Ovary (tissue), 9 donors: ENCODE data around the gene GLI3. TPM values are rescaled to one million over a fixed set of nuclear protein-coding genes. Genes with fewer than 3 reads are reported as not detected.

Experiments
- DNase-seq, 5 donors: peaks; one replicate each; pipeline ENCODE4 v3.0.0-alpha.2; 2019 to 2020
- H3K27ac ChIP-seq, 2 donors: fragments of 200-600 bp; one replicate each; pipeline versions ENCODE4 v1.5.1 to v1.8.0; 2019 to 2022
- H3K27me3 ChIP-seq: fragments of 200-600 bp; one replicate; pipeline ENCODE4 v1.8.0; 2022
- H3K36me3 ChIP-seq: fragments of 200-600 bp; sonication (generic); one replicate; pipeline ENCODE4 v1.5.1; 2019
- H3K4me1 ChIP-seq: one replicate; pipeline ENCODE4 v1.8.1; 2013; ENCODE audit warnings: mild to moderate bottlenecking, moderate library complexity; ENCODE audit not compliant: insufficient read depth
- H3K4me3 ChIP-seq: fragments of 200-600 bp; sonication (generic); one replicate; pipeline ENCODE4 v1.5.1; 2017
- H3K9me3 ChIP-seq, 2 donors: fragments of 200-600 bp in 1 of 2; sonication (generic) in 1 of 2; one replicate each; pipeline versions ENCODE4 v1.5.1 to v1.8.1; 2013 to 2019; ENCODE audit warnings: mild to moderate bottlenecking in 1 of 2, moderate library complexity in 1 of 2
- CTCF ChIP-seq, 3 donors: fragments of 450-650 bp in 2 of 3; fragments of 200-600 bp in 1 of 3; IDR thresholded peaks; one replicate each; pipeline versions ENCODE4 v1.5.1 to v1.8.0; 2016 to 2022; ENCODE audit warnings: antibody characterized with exemption in 3 of 3, mild to moderate bottlenecking in 1 of 3
- EP300 ChIP-seq: sonication (generic); formaldehyde crosslinking; IDR thresholded peaks from one replicate; pipeline ENCODE4 v1.6.1; 2017; ENCODE audit warnings: antibody characterized with exemption
- POLR2A ChIP-seq: fragments of 450-650 bp; IDR thresholded peaks from one replicate; pipeline ENCODE4 v1.6.1; 2017; ENCODE audit warnings: antibody characterized with exemption, mild to moderate bottlenecking, moderate library complexity
- WGBS, 3 donors: extraction: QIAGEN DNeasy Blood & Tissue Kit in 1 of 3; methylation state at CpG; one replicate each; pipeline versions ENCODE4 v1.1.5 to v1.1.7; 2013 to 2017; 5-methylcytosine and 5-hydroxymethylcytosine counted together
- intact Hi-C, 4 donors: fragments of 100-400 bp; cut with DNase I; formaldehyde crosslinking; loops; one replicate each; pipeline versions ENCODE4 v1.11.0 to v1.15.1; 2022 to 2023
- polyA plus RNA-seq, 2 donors: library from polyadenylated mRNA; stranded (reverse); fragments of 200-250 nt in 1 of 2; fragments of 350-450 nt in 1 of 2; fragmentation: Illumina TruSeq in 1 of 2; extraction: RNeasy Lipid Tissue Mini Kit (QIAGEN cat#74804) in 1 of 2; gene quantifications; one replicate each; pipeline ENCODE4 v1.2.3, GENCODE V29; 2013 to 2014
- total RNA-seq, 7 donors: library from RNA; depleted of rRNA in 2 of 7; stranded (reverse); fragments of >200 nt in 2 of 7; fragmentation: NEBNext Ultra II Directional in 3 of 7; extraction: Animal tissue kit (Norgen Biotek cat#: 25700) in 3 of 7; gene quantifications; one replicate each; pipeline versions ENCODE4 v1.1.0 to v1.2.4, GENCODE V29; 2016 to 2023
- donor health status: DM: no; HTN: no; CAD: no; lungs with moderate emphysema.
- donor health status: DM: no; HTN: no; CAD: no.
- donor health status: Bipolar disorder and iron deficiency.
- donor health status: DM: yes; HTN: yes; CAD: no.
- donor health status: DM: no; HTN: no; CAD: no.
- donor health status: DM: yes; HTN: yes; CAD: no.

GLI3 gene
- total and polyA plus RNA-seq, 9 donors = 9.5 to 67.1 (median 50.5) TPM

DNA sequence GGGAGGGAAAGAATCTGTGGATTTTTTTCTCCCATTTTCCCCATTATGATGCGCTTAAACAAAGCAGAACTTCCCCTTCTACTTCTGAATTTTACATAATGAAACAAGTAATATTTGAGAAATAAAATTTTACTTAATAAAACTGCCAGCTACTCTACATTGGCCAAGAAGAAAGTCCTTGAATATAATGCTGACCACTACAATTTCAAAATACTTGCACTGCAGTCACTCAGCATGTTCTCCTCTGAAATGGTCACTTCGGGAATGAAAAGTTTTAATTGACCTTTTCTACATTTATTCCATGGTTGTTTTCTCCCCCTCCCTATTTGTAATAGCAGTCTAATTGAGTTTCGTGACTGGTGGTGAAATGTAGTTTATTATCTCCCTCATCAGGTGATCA, 23.9 kb downstream of the GLI3 start:
- DNase-seq = no peak
- Histone ChIP-seq H3K9me3 (no peaks in the 10 kb centered on the region), H3K27me3 (no peaks in the 10 kb centered on the region), H3K27ac (no peak overlapping the region), H3K36me3 (no peaks in the 10 kb centered on the region), H3K4me3 (no peak overlapping the region), H3K4me1 (peaks cover 12% of the 10 kb centered on the region)
- TF ChIP-seq CTCF (IDR thresholded peaks at IDR 0.05) = no peak
- TF ChIP-seq POLR2A = no peak
- no peak for TF ChIP-seq EP300
- WGBS, 3 donors = 70 to 74% (median 70%) methylated on average over 3 of the region's 3 CpGs
- intact Hi-C loops = no loop called here

- TF ChIP-seq CTCF (IDR thresholded peaks at IDR 0.05) (no peak), POLR2A (no peak), EP300 (no peak)
- Histone ChIP-seq H3K36me3 (no peaks in the 10 kb centered on the region), H3K27me3 (no peaks in the 10 kb centered on the region), H3K4me1 (peaks cover 7% of the 10 kb centered on the region), H3K27ac (no peak overlapping the region), H3K9me3 (no peaks in the 10 kb centered on the region), H3K4me3 (no peak overlapping the region)
- DNase-seq = no peak
- intact Hi-C loops = no loop called here
- WGBS, 3 donors = 96% methylated on average over 8 of the region's 8 CpGs
Measured at GRCh38 chr7:42212541-42213090, 24.4 kb downstream of the GLI3 start.

- H3K27ac ChIP-seq = no peak overlapping the region
Measured at GRCh38 chr7:42211938-42212337, 25.1 kb downstream of the GLI3 start.

DNA sequence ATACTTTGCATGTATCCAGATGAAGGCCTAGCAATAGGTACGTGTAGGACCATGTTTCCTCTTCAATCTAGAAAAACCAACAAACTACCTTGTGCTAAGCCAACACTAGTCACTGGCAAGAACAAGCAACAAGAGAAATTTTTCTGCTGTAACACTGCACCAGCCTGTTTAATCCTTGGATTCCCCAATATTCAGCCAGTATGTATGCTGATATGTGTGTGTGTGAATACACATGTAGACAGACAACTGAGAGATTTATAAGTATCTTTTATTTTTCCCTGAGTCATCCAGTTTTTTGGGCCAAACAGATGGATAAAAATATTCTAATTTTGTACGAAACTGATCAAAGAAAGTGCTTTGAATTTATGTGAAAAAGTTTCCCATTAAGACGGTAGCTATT, 26.2 kb downstream of the GLI3 start:
- no peak overlapping the region for H3K27ac ChIP-seq
- H3K27me3 ChIP-seq = no peaks in the 10 kb centered on the region
- peaks cover 2% of the 10 kb centered on the region for H3K4me1 ChIP-seq
- no peak for DNase-seq
- H3K36me3 ChIP-seq = no peaks in the 10 kb centered on the region
- WGBS, 3 donors = 30 to 48% (median 34%) methylated on average over 3 of the region's 3 CpGs
- no peak overlapping the region for H3K4me3 ChIP-seq
- no peak for TF ChIP-seq EP300
- no peak for TF ChIP-seq CTCF (IDR thresholded peaks at IDR 0.05)
- TF ChIP-seq POLR2A = no peak
- intact Hi-C loops = no loop called here
- H3K9me3 ChIP-seq = no peaks in the 10 kb centered on the region

More at GRCh38 chr7:42211938-42212337, 25.1 kb downstream of the GLI3 start:
- WGBS, 3 donors = 68 to 77% (median 73%) methylated on average over 3 of the region's 3 CpGs
- Histone ChIP-seq H3K9me3 (no peaks in the 10 kb centered on the region), H3K4me3 (no peak overlapping the region), H3K4me1 (peaks cover 5% of the 10 kb centered on the region), H3K36me3 (no peaks in the 10 kb centered on the region), H3K27me3 (no peaks in the 10 kb centered on the region)
- TF ChIP-seq CTCF (IDR thresholded peaks at IDR 0.05) = no peak
- TF ChIP-seq EP300 = no peak
- no peak for TF ChIP-seq POLR2A
- no peak for DNase-seq
- intact Hi-C loops = no loop called here
